Type B pancreatic cell (in vitro differentiated cells): Measurements from ENCODE around the gene SSR2. TPM values are rescaled to one million over a fixed set of nuclear protein-coding genes. Genes with fewer than 3 reads are reported as not detected.

Experiments
- DNase-seq: peaks from one replicate; pipeline ENCODE4 v3.0.0; 2021; ENCODE audit warnings: mixed read lengths; ENCODE audit not compliant: unreplicated experiment; ENCODE audit errors: extremely low spot score
- H3K27ac Mint-ChIP-seq: 2 replicates; pipeline ENCODE4 v1.8.0; 2021; ENCODE audit warnings: mild to moderate bottlenecking, mixed read lengths
- H3K27me3 Mint-ChIP-seq: 2 replicates; pipeline ENCODE4 v1.8.0; 2021; ENCODE audit warnings: mixed read lengths
- H3K36me3 Mint-ChIP-seq: 2 replicates; pipeline ENCODE4 v1.8.0; 2021; ENCODE audit warnings: mixed read lengths
- H3K4me1 Mint-ChIP-seq: one replicate; pipeline ENCODE4 v1.8.0; 2021; ENCODE audit warnings: mixed read lengths; ENCODE audit not compliant: unreplicated experiment
- H3K4me3 Mint-ChIP-seq: 2 replicates; pipeline ENCODE4 v1.8.0; 2021; ENCODE audit warnings: mild to moderate bottlenecking, mixed read lengths
- H3K9me3 Mint-ChIP-seq: 2 replicates; pipeline ENCODE4 v1.8.0; 2021; ENCODE audit warnings: mixed read lengths
- total RNA-seq: library from RNA; stranded (reverse); gene quantifications from 2 replicates; pipeline ENCODE4 v1.2.1, GENCODE V29; 2021; ENCODE audit warnings: low replicate concordance
- TF ChIP-seq, protein P1 (sequence below): fragments of 200-600 bp; sonication (generic); conservative IDR thresholded peaks from 2 replicates; pipeline ENCODE4 v1.5.0; 2021; ENCODE audit warnings: antibody characterized with exemption, mild to moderate bottlenecking

The SSR2 gene
- total RNA-seq, 1 donor from 2014 or later, result 248 TPM

- no peak overlapping the region for H3K27ac Mint-ChIP-seq
- no peak for DNase-seq
- H3K36me3 Mint-ChIP-seq, result peaks cover 1% of the 10 kb centered on the region
- TF ChIP-seq, protein P1, sequence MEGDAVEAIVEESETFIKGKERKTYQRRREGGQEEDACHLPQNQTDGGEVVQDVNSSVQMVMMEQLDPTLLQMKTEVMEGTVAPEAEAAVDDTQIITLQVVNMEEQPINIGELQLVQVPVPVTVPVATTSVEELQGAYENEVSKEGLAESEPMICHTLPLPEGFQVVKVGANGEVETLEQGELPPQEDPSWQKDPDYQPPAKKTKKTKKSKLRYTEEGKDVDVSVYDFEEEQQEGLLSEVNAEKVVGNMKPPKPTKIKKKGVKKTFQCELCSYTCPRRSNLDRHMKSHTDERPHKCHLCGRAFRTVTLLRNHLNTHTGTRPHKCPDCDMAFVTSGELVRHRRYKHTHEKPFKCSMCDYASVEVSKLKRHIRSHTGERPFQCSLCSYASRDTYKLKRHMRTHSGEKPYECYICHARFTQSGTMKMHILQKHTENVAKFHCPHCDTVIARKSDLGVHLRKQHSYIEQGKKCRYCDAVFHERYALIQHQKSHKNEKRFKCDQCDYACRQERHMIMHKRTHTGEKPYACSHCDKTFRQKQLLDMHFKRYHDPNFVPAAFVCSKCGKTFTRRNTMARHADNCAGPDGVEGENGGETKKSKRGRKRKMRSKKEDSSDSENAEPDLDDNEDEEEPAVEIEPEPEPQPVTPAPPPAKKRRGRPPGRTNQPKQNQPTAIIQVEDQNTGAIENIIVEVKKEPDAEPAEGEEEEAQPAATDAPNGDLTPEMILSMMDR, result no peak
- no peak overlapping the region for H3K4me3 Mint-ChIP-seq
- no peaks in the 10 kb centered on the region for H3K27me3 Mint-ChIP-seq
- H3K9me3 Mint-ChIP-seq, result no peaks in the 10 kb centered on the region
- peaks cover 10% of the 10 kb centered on the region for H3K4me1 Mint-ChIP-seq
Measured at GRCh38 chr1:156001662-156002171, 19.0 kb downstream of the SSR2 start.

DNA sequence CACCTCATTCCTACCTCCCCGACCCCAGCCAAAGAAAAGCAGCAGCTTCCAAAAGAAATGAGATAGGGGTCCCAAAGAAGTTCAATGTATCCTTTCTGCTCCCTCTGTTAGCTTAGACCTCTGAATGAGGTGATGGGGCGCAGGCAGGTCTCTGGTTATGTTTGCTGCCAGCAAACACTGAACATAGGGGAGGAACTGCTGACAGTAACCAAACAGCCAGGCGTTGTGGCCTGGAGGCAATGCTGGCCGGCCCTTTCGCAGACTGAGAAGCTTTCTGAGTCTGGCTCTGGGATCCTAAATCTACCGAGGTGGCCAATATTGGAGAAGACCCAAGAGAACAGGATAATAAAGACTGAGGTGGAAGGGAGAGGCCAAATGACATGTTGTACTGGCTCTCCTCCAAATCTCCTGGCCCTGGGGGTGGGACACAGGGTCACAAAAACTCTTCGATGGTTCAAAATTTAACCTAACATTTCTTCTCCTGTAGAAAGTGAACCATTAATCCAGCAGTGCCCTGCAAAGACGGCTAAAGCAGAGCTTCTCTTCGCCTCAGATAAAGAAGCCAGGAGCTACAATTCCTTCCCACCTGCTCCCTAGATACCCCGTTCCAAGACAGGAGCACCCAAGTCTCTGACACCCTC is 19.6 kb downstream of the SSR2 start:
- TF ChIP-seq, protein P1, result no peak
- Mint-ChIP-seq H3K27me3 (no peaks in the 10 kb centered on the region), H3K36me3 (no peaks in the 10 kb centered on the region), H3K27ac (peak overlapping the region; percentile 15), H3K9me3 (no peaks in the 10 kb centered on the region), H3K4me3 (no peak overlapping the region), H3K4me1 (peaks cover 11% of the 10 kb centered on the region)
- no peak for DNase-seq

- no peaks in the 10 kb centered on the region for H3K27me3 Mint-ChIP-seq
- no peaks in the 10 kb centered on the region for H3K9me3 Mint-ChIP-seq
- H3K36me3 Mint-ChIP-seq, result no peaks in the 10 kb centered on the region
- DNase-seq, result no peak
- peaks cover 13% of the 10 kb centered on the region for H3K4me1 Mint-ChIP-seq
- H3K27ac Mint-ChIP-seq, result no peak overlapping the region
- TF ChIP-seq, protein P1, result no peak
- H3K4me3 Mint-ChIP-seq, result no peak overlapping the region
Measured at GRCh38 chr1:155999964-156000363, 20.8 kb downstream of the SSR2 start.

DNA sequence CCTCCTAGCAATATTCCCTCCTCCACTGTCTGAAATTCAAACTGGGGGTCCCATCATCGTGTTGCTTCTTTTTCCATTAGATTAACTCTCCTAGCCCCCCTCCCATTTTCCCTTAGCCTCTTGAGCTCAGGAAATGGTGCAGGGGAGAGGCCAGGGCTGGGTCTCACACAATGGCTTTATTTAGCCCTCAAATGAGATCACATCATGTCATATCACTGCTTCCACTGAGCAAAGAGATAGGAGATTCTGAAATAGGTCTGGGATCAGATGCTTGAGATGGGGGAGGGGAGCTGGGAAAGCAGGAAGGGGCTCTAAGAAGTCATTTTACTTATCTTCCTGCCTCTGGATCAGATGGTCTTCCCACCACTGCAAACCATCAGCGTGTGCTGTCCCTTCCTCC is 24.6 kb downstream of the SSR2 start:
- Mint-ChIP-seq H3K9me3 (no peaks in the 10 kb centered on the region), H3K27me3 (no peaks in the 10 kb centered on the region), H3K4me3 (no peak overlapping the region), H3K36me3 (no peaks in the 10 kb centered on the region), H3K27ac (no peak overlapping the region), H3K4me1 (peaks cover 5% of the 10 kb centered on the region)
- TF ChIP-seq, protein P1, result no peak
- DNase-seq, result no peak

DNA sequence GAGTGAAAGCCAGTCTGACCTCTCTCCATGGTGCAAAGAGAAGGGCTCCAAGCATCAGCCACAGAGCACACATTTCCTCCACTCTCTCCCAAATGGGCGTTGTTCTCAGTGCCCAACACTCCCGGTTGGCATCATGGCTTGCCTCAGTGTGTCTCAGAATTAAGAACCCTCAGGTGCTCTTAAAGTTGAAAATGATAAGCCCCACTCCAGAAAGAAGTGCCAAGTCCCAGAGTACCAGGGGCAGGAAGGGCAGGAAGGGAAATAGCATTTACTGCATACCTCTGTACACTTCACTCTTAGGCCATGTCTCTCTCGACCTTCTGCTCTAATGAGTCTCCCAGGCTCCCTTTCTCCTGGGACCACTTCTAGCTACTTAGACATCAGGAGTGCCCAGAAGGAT is 27.2 kb downstream of the SSR2 start:
- H3K9me3 Mint-ChIP-seq, result no peaks in the 10 kb centered on the region
- TF ChIP-seq, protein P1, result no peak
- H3K27ac Mint-ChIP-seq, result no peak overlapping the region
- H3K27me3 Mint-ChIP-seq, result no peaks in the 10 kb centered on the region
- peaks cover 5% of the 10 kb centered on the region for H3K4me1 Mint-ChIP-seq
- H3K36me3 Mint-ChIP-seq, result no peaks in the 10 kb centered on the region
- no peak for DNase-seq
- H3K4me3 Mint-ChIP-seq, result no peak overlapping the region
